K562 (cell line): ENCODE results near the gene HEATR9. TPM values are rescaled to one million over a fixed set of nuclear protein-coding genes. Genes with fewer than 3 reads are reported as not detected.

Source experiments
- BDP1 ChIP-seq: IDR thresholded peaks from 3 replicates; pipeline ENCODE4 v1.6.1; 2011; ENCODE audit not compliant: insufficient read length, insufficient read depth
- BHLHE40 ChIP-seq: IDR thresholded peaks from 2 replicates; pipeline ENCODE4 v1.6.1; 2011; ENCODE audit warnings: low read length, improper control_type of control experiment
- CHCHD3 ChIP-seq: fragments of 250-450 bp; sonication (Bioruptor Pico); IDR thresholded peaks from 2 replicates; pipeline ENCODE4 v2.1.2; 2022; ENCODE audit warnings: mild to moderate bottlenecking
- EP300 ChIP-seq: IDR thresholded peaks from 2 replicates; pipeline ENCODE4 v1.6.1; 2012; ENCODE audit warnings: low read length, improper control_type of control experiment
- HMGN3 ChIP-seq: IDR thresholded peaks from 2 replicates; pipeline ENCODE4 v1.6.1; 2011; ENCODE audit warnings: borderline replicate concordance, low read depth, mild to moderate bottlenecking, mixed read lengths, low read length; ENCODE audit not compliant: insufficient read length; ENCODE audit errors: extremely low read depth
- HOXB6 ChIP-seq: fragments of 250-450 bp; sonication (Bioruptor Pico); IDR thresholded peaks from 2 replicates; pipeline ENCODE4 v1.5.1; 2022; ENCODE audit warnings: mild to moderate bottlenecking, borderline replicate concordance
- HSF4 ChIP-seq: fragments of 250-450 bp; sonication (Bioruptor Pico); IDR thresholded peaks from 2 replicates; pipeline ENCODE4 v2.1.2; 2022; ENCODE audit warnings: mild to moderate bottlenecking, moderate library complexity, borderline replicate concordance
- MEF2D ChIP-seq: conservative IDR thresholded peaks from 2 replicates; pipeline ENCODE4 v1.6.1; 2016; ENCODE audit warnings: low read depth, missing genetic modification characterization, missing compliant biosample characterization
- NR1H2 ChIP-seq: sonication (generic); formaldehyde crosslinking; IDR thresholded peaks from 2 replicates; pipeline ENCODE4 v1.4.0; 2020; ENCODE audit warnings: mild to moderate bottlenecking, missing genetic modification reagents
- POLR2B ChIP-seq: fragments of 450-650 bp; IDR thresholded peaks from 2 replicates; pipeline ENCODE4 v1.6.1; 2018; ENCODE audit warnings: low read depth; ENCODE audit not compliant: partially characterized antibody
- PRMT5 ChIP-seq: sonication (generic); formaldehyde crosslinking; IDR thresholded peaks from 2 replicates; pipeline ENCODE4 v1.5.0; 2020; ENCODE audit warnings: missing genetic modification reagents
- TEAD2 ChIP-seq: fragments of 450-650 bp; IDR thresholded peaks from 2 replicates; pipeline ENCODE4 v1.6.1; 2016; ENCODE audit warnings: missing genetic modification characterization, control low read depth, missing compliant biosample characterization
- ZBTB5 ChIP-seq: fragments of 450-650 bp; IDR thresholded peaks from 2 replicates; pipeline ENCODE4 v1.6.1; 2017; ENCODE audit warnings: antibody characterized with exemption
- ZC3H8 ChIP-seq: fragments of 450-650 bp; IDR thresholded peaks from 2 replicates; pipeline ENCODE4 v1.6.1; 2017
- ZFPM2 ChIP-seq: fragments of 250-450 bp; sonication (Bioruptor Pico); IDR thresholded peaks from 2 replicates; pipeline ENCODE4 v1.5.1; 2022; ENCODE audit warnings: mild to moderate bottlenecking
- ZNF121 ChIP-seq: sonication (generic); formaldehyde crosslinking; conservative IDR thresholded peaks from 2 replicates; pipeline ENCODE4 v1.8.0; 2022; ENCODE audit warnings: missing genetic modification reagents
- ZNF41 ChIP-seq: fragments of 250-450 bp; sonication (Bioruptor Pico); conservative IDR thresholded peaks from 2 replicates; pipeline ENCODE4 v1.4.0; 2020; ENCODE audit warnings: mild to moderate bottlenecking
- ZNF76 ChIP-seq: fragments of 250-450 bp; sonication (Bioruptor Pico); IDR thresholded peaks from 2 replicates; pipeline ENCODE4 v1.4.0; 2020; ENCODE audit warnings: mild to moderate bottlenecking, moderate library complexity, borderline replicate concordance
- ZNF830 ChIP-seq: fragments of 250-450 bp; sonication (Bioruptor Pico); IDR thresholded peaks from 2 replicates; pipeline ENCODE4 v1.5.0; 2021; ENCODE audit warnings: mild to moderate bottlenecking
- polyA plus RNA-seq, 8 experiments: library from polyadenylated mRNA; depleted of rRNA in 4 of 8; stranded (reverse) in 5 of 8; unstranded in 3 of 8; fragments of >200 nt; fragmentation: Nextera tagmentation in 2 of 8; fragmentation: Illumina TruSeq in 1 of 8; extraction: Ambion mirVana in 2 of 8; extraction: Trizol in 1 of 8; gene quantifications; 2 replicates each; pipeline versions ENCODE4 v1.2.1 to v1.2.3, GENCODE V29; 2011 to 2014; ENCODE audit warnings: inconsistent platforms in 1 of 8, missing spikeins in 1 of 8
- total RNA-seq, 7 experiments: library from RNA; depleted of rRNA in 6 of 7; stranded (reverse); fragments of >200 nt in 6 of 7; fragmentation: Illumina TruSeq in 2 of 7; extraction: Trizol in 2 of 7; gene quantifications; 2 replicates each; pipeline versions ENCODE4 v1.2.1 to v1.2.3, GENCODE V29; 2011 to 2021; ENCODE audit warnings: low replicate concordance in 1 of 7
- TF ChIP-seq, protein P1 (sequence below): sonication (generic); formaldehyde crosslinking; IDR thresholded peaks from 2 replicates; pipeline ENCODE4 v1.5.0; 2020; ENCODE audit warnings: missing genetic modification reagents
- TF ChIP-seq, protein P2 (sequence below): fragments of 450-650 bp; formaldehyde crosslinking; IDR thresholded peaks from 2 replicates; pipeline ENCODE4 v1.4.0; 2022; ENCODE audit warnings: missing genetic modification characterization
- TF ChIP-seq, protein P3 (sequence below): fragments of 450-650 bp; formaldehyde crosslinking; conservative IDR thresholded peaks from 2 replicates; pipeline ENCODE4 v1.4.0; 2022; ENCODE audit warnings: mild to moderate bottlenecking, missing genetic modification characterization

Gene HEATR9
- total and polyA plus RNA-seq, 9 of the 15 experiments (the other 6 are each of a cell fraction or from before 2014, with no cell fraction given) = not detected

GRCh38 chr17:35808962-35809854, 59.5 kb downstream of the HEATR9 start, which contains the start of gene TAF15 (continued):
- peak; percentile 63 for TF ChIP-seq HMGN3
- peak; percentile 38; the same call in 1 of the 2 replicates for TF ChIP-seq ZNF76 (CRISPR knock-in tag)
- TF ChIP-seq HSF4 = no peak
- TF ChIP-seq PRMT5 (CRISPR knock-in tag) = 0 out of 2 replicates have a peak, but pooled peaks have one; percentile 57
- TF ChIP-seq POLR2B = peak; percentile 99
- TF ChIP-seq, protein P1, sequence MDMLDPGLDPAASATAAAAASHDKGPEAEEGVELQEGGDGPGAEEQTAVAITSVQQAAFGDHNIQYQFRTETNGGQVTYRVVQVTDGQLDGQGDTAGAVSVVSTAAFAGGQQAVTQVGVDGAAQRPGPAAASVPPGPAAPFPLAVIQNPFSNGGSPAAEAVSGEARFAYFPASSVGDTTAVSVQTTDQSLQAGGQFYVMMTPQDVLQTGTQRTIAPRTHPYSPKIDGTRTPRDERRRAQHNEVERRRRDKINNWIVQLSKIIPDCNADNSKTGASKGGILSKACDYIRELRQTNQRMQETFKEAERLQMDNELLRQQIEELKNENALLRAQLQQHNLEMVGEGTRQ (CRISPR knock-in tag) = no peak
- no peak for TF ChIP-seq ZC3H8
- no peak for TF ChIP-seq ZBTB5
- no peak for TF ChIP-seq TEAD2 (tag)
- no peak for TF ChIP-seq ZFPM2 (CRISPR knock-in tag)
- TF ChIP-seq ZNF41 (CRISPR knock-in tag) = no peak; the same call in 1 of the 2 replicates
- TF ChIP-seq CHCHD3 (CRISPR knock-in tag) = peak; percentile 90
- TF ChIP-seq MEF2D = no peak; the same call in 1 of the 2 replicates
- TF ChIP-seq, protein P2, sequence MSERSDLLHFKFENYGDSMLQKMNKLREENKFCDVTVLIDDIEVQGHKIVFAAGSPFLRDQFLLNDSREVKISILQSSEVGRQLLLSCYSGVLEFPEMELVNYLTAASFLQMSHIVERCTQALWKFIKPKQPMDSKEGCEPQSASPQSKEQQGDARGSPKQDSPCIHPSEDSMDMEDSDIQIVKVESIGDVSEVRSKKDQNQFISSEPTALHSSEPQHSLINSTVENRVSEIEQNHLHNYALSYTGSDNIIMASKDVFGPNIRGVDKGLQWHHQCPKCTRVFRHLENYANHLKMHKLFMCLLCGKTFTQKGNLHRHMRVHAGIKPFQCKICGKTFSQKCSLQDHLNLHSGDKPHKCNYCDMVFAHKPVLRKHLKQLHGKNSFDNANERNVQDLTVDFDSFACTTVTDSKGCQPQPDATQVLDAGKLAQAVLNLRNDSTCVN (CRISPR knock-in tag) = 0 out of 2 replicates have a peak, but pooled peaks have one; percentile 63
- TF ChIP-seq NR1H2 = no peak
- TF ChIP-seq EP300 = no peak
- no peak for TF ChIP-seq ZNF121
- TF ChIP-seq BHLHE40 = peak; percentile 97
- TF ChIP-seq HOXB6 = no peak
- peak; percentile 75; the same call in 1 of the 2 replicates for TF ChIP-seq ZNF830
- no peak for TF ChIP-seq BDP1
- TF ChIP-seq, protein P3, sequence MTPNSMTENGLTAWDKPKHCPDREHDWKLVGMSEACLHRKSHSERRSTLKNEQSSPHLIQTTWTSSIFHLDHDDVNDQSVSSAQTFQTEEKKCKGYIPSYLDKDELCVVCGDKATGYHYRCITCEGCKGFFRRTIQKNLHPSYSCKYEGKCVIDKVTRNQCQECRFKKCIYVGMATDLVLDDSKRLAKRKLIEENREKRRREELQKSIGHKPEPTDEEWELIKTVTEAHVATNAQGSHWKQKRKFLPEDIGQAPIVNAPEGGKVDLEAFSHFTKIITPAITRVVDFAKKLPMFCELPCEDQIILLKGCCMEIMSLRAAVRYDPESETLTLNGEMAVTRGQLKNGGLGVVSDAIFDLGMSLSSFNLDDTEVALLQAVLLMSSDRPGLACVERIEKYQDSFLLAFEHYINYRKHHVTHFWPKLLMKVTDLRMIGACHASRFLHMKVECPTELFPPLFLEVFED (CRISPR knock-in tag) = peak; percentile 64; the same call in 1 of the 2 replicates
